ENCODE measurements around the gene CBFA2T3. TPM values are rescaled to one million over a fixed set of nuclear protein-coding genes. Genes with fewer than 3 reads are reported as not detected.

CBFA2T3 gene
- total RNA-seq, 1 experiment from 2014 or later = not detected

Other genes starting within 250 kb of the CBFA2T3 start
- gene PIEZO1, start 192.0 kb downstream of the CBFA2T3 start, total RNA-seq (2014; rRNA removed; shearing (Covaris generic)) = 62.9 and 70.8 TPM in 2 replicates
- 23.1 and 30.6 TPM in 2 replicates for gene CDT1, start 173.4 kb downstream of the CBFA2T3 start, total RNA-seq (2014; rRNA removed; shearing (Covaris generic))
- gene APRT, start 165.3 kb downstream of the CBFA2T3 start, total RNA-seq (2014; rRNA removed; shearing (Covaris generic)) = 106 and 112 TPM in 2 replicates
- 4.5 and 8.4 TPM in 2 replicates for gene GALNS, start 120.3 kb downstream of the CBFA2T3 start, total RNA-seq (2014; rRNA removed; shearing (Covaris generic))
- gene TRAPPC2L, start 120.1 kb downstream of the CBFA2T3 start, total RNA-seq (2014; rRNA removed; shearing (Covaris generic)) = 27.7 and 31.6 TPM in 2 replicates
- not detected in 2 replicates for gene PABPN1L, start 110.5 kb downstream of the CBFA2T3 start, total RNA-seq (2014; rRNA removed; shearing (Covaris generic))
- gene ACSF3, start 116.6 kb upstream of the CBFA2T3 start, total RNA-seq (2014; rRNA removed; shearing (Covaris generic)) = 13.1 and 13.4 TPM in 2 replicates
- not detected in 2 replicates for gene CDH15, start 194.5 kb upstream of the CBFA2T3 start, total RNA-seq (2014; rRNA removed; shearing (Covaris generic))
- not detected in 2 replicates for gene SLC22A31, start 223.3 kb upstream of the CBFA2T3 start, total RNA-seq (2014; rRNA removed; shearing (Covaris generic))
- gene ZNF778, start 240.5 kb upstream of the CBFA2T3 start, total RNA-seq (2014; rRNA removed; shearing (Covaris generic)) = 3.4 TPM in 2 replicates